BJ (cell line): Measurements from ENCODE around the gene SPCS1. TPM values are rescaled to one million over a fixed set of nuclear protein-coding genes. Genes with fewer than 3 reads are reported as not detected.
A peak's percentile ranks its signal among the peaks of the same experiment; 100 is the strongest.

Experiments
- CTCF ChIA-PET: fragments of 350-600 bp; formaldehyde crosslinking; extraction: SDS; loops from one replicate; lab custom pipeline; 2021; ENCODE audit warnings: antibody characterized with exemption, inconsistent platforms; lab: Yijun Ruan, JAX
- POLR2A ChIA-PET: fragments of 300-600 bp; sonication (Branson Sonifier 250); formaldehyde crosslinking; extraction: SDS; loops from one replicate; lab custom pipeline; 2021; ENCODE audit warnings: antibody characterized with exemption; lab: Charles Lee
- DNase-seq: peaks from one replicate; pipeline ENCODE4 v3.0.0-alpha.2; 2011; ENCODE audit warnings: low read depth
- H3K27me3 ChIP-seq: 2 replicates; pipeline ENCODE4 v1.6.0; 2011; ENCODE audit warnings: low read length; ENCODE audit not compliant: control insufficient read depth, insufficient read depth
- H3K36me3 ChIP-seq: 2 replicates; pipeline ENCODE4 v1.5.1; 2011; ENCODE audit warnings: low read length; ENCODE audit not compliant: control insufficient read depth, insufficient read depth
- H3K4me3 ChIP-seq: 2 replicates; pipeline ENCODE4 v1.5.1; 2011; ENCODE audit warnings: low read depth, mild to moderate bottlenecking, control low read depth, low read length
- polyA plus RNA-seq: library from polyadenylated mRNA; depleted of rRNA; stranded (reverse); fragments of >200 nt; gene quantifications from 2 replicates; pipeline ENCODE4 v1.2.3, GENCODE V29; 2011
- TF ChIP-seq, protein P1 (sequence below): IDR thresholded peaks from 2 replicates; pipeline ENCODE4 v1.5.1; 2011; ENCODE audit warnings: low read depth, mild to moderate bottlenecking, control low read depth, inconsistent platforms, low read length, moderate library complexity; ENCODE audit not compliant: insufficient read depth

Gene SPCS1
- polyA plus RNA-seq, 1 experiment = 79.6 TPM

- POLR2A ChIA-PET = no interaction called here
- CTCF ChIA-PET = interaction anchor here (1.8 kb wide), 1 partner anchor 9 kb away, joined by 6 read pairs; no protein-coding TSS in a partner anchor
These were observed 24.3 kb upstream of the SPCS1 start for GRCh38 chr3:52681596-52681995.

GRCh38 chr3:52682016-52682415, 23.9 kb upstream of the SPCS1 start:
- Histone ChIP-seq H3K27me3 (no peaks in the 10 kb centered on the region), H3K4me3 (no peak overlapping the region), H3K36me3 (no peaks in the 10 kb centered on the region)
- POLR2A ChIA-PET = no interaction called here
- CTCF ChIA-PET = interaction anchor here (1.8 kb wide), 1 partner anchor 10 kb away, joined by 6 read pairs; no protein-coding TSS in a partner anchor
- DNase-seq = no peak
- TF ChIP-seq, protein P1, sequence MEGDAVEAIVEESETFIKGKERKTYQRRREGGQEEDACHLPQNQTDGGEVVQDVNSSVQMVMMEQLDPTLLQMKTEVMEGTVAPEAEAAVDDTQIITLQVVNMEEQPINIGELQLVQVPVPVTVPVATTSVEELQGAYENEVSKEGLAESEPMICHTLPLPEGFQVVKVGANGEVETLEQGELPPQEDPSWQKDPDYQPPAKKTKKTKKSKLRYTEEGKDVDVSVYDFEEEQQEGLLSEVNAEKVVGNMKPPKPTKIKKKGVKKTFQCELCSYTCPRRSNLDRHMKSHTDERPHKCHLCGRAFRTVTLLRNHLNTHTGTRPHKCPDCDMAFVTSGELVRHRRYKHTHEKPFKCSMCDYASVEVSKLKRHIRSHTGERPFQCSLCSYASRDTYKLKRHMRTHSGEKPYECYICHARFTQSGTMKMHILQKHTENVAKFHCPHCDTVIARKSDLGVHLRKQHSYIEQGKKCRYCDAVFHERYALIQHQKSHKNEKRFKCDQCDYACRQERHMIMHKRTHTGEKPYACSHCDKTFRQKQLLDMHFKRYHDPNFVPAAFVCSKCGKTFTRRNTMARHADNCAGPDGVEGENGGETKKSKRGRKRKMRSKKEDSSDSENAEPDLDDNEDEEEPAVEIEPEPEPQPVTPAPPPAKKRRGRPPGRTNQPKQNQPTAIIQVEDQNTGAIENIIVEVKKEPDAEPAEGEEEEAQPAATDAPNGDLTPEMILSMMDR = peak; percentile 32

More at GRCh38 chr3:52681596-52681995, 24.3 kb upstream of the SPCS1 start:
- TF ChIP-seq, protein P1 = no peak
- Histone ChIP-seq H3K4me3 (no peak overlapping the region), H3K36me3 (no peaks in the 10 kb centered on the region), H3K27me3 (no peaks in the 10 kb centered on the region)
- no peak for DNase-seq

GRCh38 chr3:52683611-52684010, 22.3 kb upstream of the SPCS1 start:
- DNase-seq = no peak
- ChIA-PET POLR2A (no interaction called here), CTCF (no interaction called here)
- peaks cover 10% of the 10 kb centered on the region for H3K36me3 ChIP-seq
- H3K27me3 ChIP-seq = no peaks in the 10 kb centered on the region
- TF ChIP-seq, protein P1 = no peak
- no peak overlapping the region for H3K4me3 ChIP-seq

DNA sequence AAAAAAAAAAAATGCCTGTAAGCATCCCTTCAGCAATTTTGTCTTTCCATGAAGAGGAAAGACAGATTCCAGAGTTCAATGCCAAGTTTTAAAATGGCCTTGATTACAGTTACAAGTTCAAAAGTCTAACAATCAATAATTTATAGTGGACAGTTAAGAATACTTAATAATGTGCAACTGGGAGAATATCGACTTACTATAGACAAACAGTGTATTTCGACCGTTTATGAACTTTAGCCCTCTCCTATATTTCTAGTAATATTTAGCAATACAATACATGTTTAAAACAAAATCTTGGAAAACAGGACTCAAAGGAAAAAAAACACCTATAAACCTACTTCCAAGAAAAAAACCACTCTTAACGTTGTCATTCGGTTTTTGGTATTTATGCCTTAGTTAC, 21.7 kb upstream of the SPCS1 start:
- TF ChIP-seq, protein P1 = no peak
- H3K27me3 ChIP-seq = no peaks in the 10 kb centered on the region
- H3K4me3 ChIP-seq = no peak overlapping the region
- CTCF ChIA-PET = interaction anchor here (0.9 to 1.8 kb wide), 2 partner anchors 24 to 272 kb away, joined by 3 to 4 read pairs; no protein-coding TSS in a partner anchor
- DNase-seq = no peak
- POLR2A ChIA-PET = no interaction called here
- peaks cover 12% of the 10 kb centered on the region for H3K36me3 ChIP-seq

GRCh38 chr3:52685285-52685708, 20.6 kb upstream of the SPCS1 start:
- CTCF ChIA-PET = interaction anchor here (0.9 to 1.8 kb wide), 2 partner anchors 25 to 273 kb away, joined by 3 to 4 read pairs; no protein-coding TSS in a partner anchor
- Histone ChIP-seq H3K27me3 (no peaks in the 10 kb centered on the region), H3K36me3 (peaks cover 17% of the 10 kb centered on the region), H3K4me3 (peak overlapping the region; percentile 84)
- TF ChIP-seq, protein P1 = no peak
- DNase-seq = no peak
- POLR2A ChIA-PET = interaction anchor here (0.6 kb wide), 1 partner anchor 15 kb away, joined by 3 read pairs; no protein-coding TSS in a partner anchor
